ENCODE results near the gene CACNB1.

CACNB1 gene

DNA sequence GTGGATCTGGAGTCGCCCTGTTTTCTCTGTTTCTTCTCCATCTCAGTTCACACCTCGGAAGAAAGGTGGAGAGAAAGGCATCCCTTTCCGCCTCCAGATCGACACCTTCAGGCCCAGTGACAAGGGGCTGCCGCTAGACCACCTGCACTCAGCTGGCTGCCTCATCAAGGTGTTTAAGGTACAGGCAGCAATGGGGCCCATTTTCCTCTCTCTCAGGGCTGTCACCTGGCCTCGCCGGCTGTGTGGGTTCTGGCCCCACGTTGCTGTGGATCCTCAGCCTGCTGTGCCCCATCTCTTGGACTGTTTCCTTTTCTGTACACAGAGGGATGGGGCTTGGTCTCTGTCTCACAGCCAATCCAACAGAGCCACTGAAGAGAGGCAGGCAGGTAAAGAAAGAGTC, 45.7 kb upstream of the CACNB1 start:
- Histone ChIP-seq H3K9me3 (ENCODE audit: insufficient read depth, low read depth, low read length) (no peaks in the 10 kb centered on the region), H3K4me1 (ENCODE audit: control insufficient read depth in 1 of 2, insufficient read depth in 2 of 2, low read length in 2 of 2) (no peaks in the 10 kb centered on the region), H3K27ac (ENCODE audit: low read depth, low read length) (no peak overlapping the region), H3K4me3 (ENCODE audit: low read depth, low read length) (no peak overlapping the region), H2BK120ac (ENCODE audit: insufficient read depth, low read length, poor library complexity) (no peak overlapping the region), H3K36me3 (ENCODE audit: control insufficient read depth in 1 of 2, insufficient read depth in 2 of 2, low read length in 2 of 2) (no peaks in the 10 kb centered on the region), H2BK5ac (ENCODE audit: low read depth, low read length, poor library complexity) (no peak overlapping the region), H2BK12ac (ENCODE audit: low read length) (no peak overlapping the region), H3K23ac (ENCODE audit: low read length) (no peak overlapping the region), H4K91ac (ENCODE audit: low read depth, low read length) (no peak overlapping the region), H2AFZ (ENCODE audit: insufficient read depth, low read length, poor library complexity) (no peak overlapping the region), H4K8ac (ENCODE audit: low read depth, low read length) (no peak overlapping the region), H3K4me2 (ENCODE audit: low read length) (no peak overlapping the region), H3K27me3 (ENCODE audit: insufficient read depth, low read length) (no peaks in the 10 kb centered on the region), H3K14ac (ENCODE audit: low read length) (no peak overlapping the region), H3K4ac (ENCODE audit: low read depth, low read length) (no peak overlapping the region), H3K9ac (ENCODE audit: low read length) (no peak overlapping the region), H2AK5ac (ENCODE audit: low read length) (no peak overlapping the region), H3K18ac (ENCODE audit: low read length) (no peak overlapping the region), H3K79me2 (ENCODE audit: control insufficient read depth, insufficient read depth, low read length, poor library complexity) (no peaks in the 10 kb centered on the region), H3K79me1 (ENCODE audit: low read length) (no peaks in the 10 kb centered on the region), H4K12ac (ENCODE audit: low read depth, low read length) (no peak overlapping the region)
- no CpG with 5 or more reads among the region's 8 CpGs for WGBS (ENCODE audit: extremely low coverage, insufficient coverage, insufficient read length)
- no peak for DNase-seq

DNA sequence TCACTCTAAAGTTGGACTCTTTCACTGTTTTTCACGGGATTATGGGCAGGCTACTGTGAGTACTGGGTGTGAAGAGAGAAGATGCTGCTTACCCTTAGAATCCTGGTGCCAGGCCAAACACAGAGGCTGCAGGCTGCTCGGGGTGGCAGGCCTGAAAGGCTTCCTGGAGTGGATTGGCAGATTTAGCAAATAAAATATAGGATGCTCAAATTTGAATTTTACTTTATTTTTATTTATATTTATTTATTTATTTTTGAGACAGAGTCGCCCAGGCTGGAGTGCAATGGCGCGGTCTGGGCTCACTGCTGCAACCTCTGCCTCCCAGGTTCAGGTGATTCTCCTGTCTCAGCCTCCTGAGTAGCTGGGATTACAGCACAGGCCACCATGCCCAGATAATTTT, 43.2 kb upstream of the CACNB1 start:
- H3K4ac ChIP-seq (ENCODE audit: low read depth, low read length): no peak overlapping the region

GRCh38 chr17:39239640-39240314, 42.3 kb upstream of the CACNB1 start:
- Histone ChIP-seq H4K8ac (ENCODE audit: low read depth, low read length) (no peak overlapping the region), H2BK5ac (ENCODE audit: low read depth, low read length, poor library complexity) (no peak overlapping the region), H3K4me1 (ENCODE audit: control insufficient read depth in 1 of 2, insufficient read depth in 2 of 2, low read length in 2 of 2) (no peaks in the 10 kb centered on the region), H4K12ac (ENCODE audit: low read depth, low read length) (no peak overlapping the region), H2AFZ (ENCODE audit: insufficient read depth, low read length, poor library complexity) (no peak overlapping the region), H3K36me3 (ENCODE audit: control insufficient read depth in 1 of 2, insufficient read depth in 2 of 2, low read length in 2 of 2) (no peaks in the 10 kb centered on the region), H3K9me3 (ENCODE audit: insufficient read depth, low read depth, low read length) (no peaks in the 10 kb centered on the region), H3K27me3 (ENCODE audit: insufficient read depth, low read length) (no peaks in the 10 kb centered on the region), H3K9ac (ENCODE audit: low read length) (no peak overlapping the region), H3K14ac (ENCODE audit: low read length) (no peak overlapping the region), H2BK12ac (ENCODE audit: low read length) (no peak overlapping the region), H3K4me2 (ENCODE audit: low read length) (no peak overlapping the region), H3K4me3 (ENCODE audit: low read depth, low read length) (no peak overlapping the region), H3K79me1 (ENCODE audit: low read length) (no peaks in the 10 kb centered on the region), H3K4ac (ENCODE audit: low read depth, low read length) (no peak overlapping the region), H2BK120ac (ENCODE audit: insufficient read depth, low read length, poor library complexity) (no peak overlapping the region), H3K18ac (ENCODE audit: low read length) (no peak overlapping the region), H3K23ac (ENCODE audit: low read length) (no peak overlapping the region), H2AK5ac (ENCODE audit: low read length) (no peak overlapping the region), H4K91ac (ENCODE audit: low read depth, low read length) (no peak overlapping the region), H3K27ac (ENCODE audit: low read depth, low read length) (no peak overlapping the region), H3K79me2 (ENCODE audit: control insufficient read depth, insufficient read depth, low read length, poor library complexity) (no peaks in the 10 kb centered on the region)
- no CpG with 5 or more reads among the region's 16 CpGs for WGBS (ENCODE audit: extremely low coverage, insufficient coverage, insufficient read length)
- DNase-seq: peak; percentile 66 to 83

More for the DNA sequence above, 43.2 kb upstream of the CACNB1 start:
- Histone ChIP-seq H3K27me3 (ENCODE audit: insufficient read depth, low read length) (no peaks in the 10 kb centered on the region), H3K9me3 (ENCODE audit: insufficient read depth, low read depth, low read length) (no peaks in the 10 kb centered on the region), H3K18ac (ENCODE audit: low read length) (no peak overlapping the region), H2AK5ac (ENCODE audit: low read length) (no peak overlapping the region), H3K4me2 (ENCODE audit: low read length) (no peak overlapping the region), H3K4me3 (ENCODE audit: low read depth, low read length) (no peak overlapping the region), H3K4me1 (ENCODE audit: control insufficient read depth in 1 of 2, insufficient read depth in 2 of 2, low read length in 2 of 2) (no peaks in the 10 kb centered on the region), H4K91ac (ENCODE audit: low read depth, low read length) (no peak overlapping the region), H2BK12ac (ENCODE audit: low read length) (no peak overlapping the region), H2BK5ac (ENCODE audit: low read depth, low read length, poor library complexity) (no peak overlapping the region), H2BK120ac (ENCODE audit: insufficient read depth, low read length, poor library complexity) (no peak overlapping the region), H3K23ac (ENCODE audit: low read length) (no peak overlapping the region), H3K79me1 (ENCODE audit: low read length) (no peaks in the 10 kb centered on the region), H3K36me3 (ENCODE audit: control insufficient read depth in 1 of 2, insufficient read depth in 2 of 2, low read length in 2 of 2) (no peaks in the 10 kb centered on the region), H3K27ac (ENCODE audit: low read depth, low read length) (no peak overlapping the region), H4K8ac (ENCODE audit: low read depth, low read length) (no peak overlapping the region), H3K9ac (ENCODE audit: low read length) (no peak overlapping the region), H3K14ac (ENCODE audit: low read length) (no peak overlapping the region), H2AFZ (ENCODE audit: insufficient read depth, low read length, poor library complexity) (no peak overlapping the region), H4K12ac (ENCODE audit: low read depth, low read length) (no peak overlapping the region), H3K79me2 (ENCODE audit: control insufficient read depth, insufficient read depth, low read length, poor library complexity) (no peaks in the 10 kb centered on the region)
- no peak for DNase-seq
- no CpG with 5 or more reads among the region's 5 CpGs for WGBS (ENCODE audit: extremely low coverage, insufficient coverage, insufficient read length)

DNA sequence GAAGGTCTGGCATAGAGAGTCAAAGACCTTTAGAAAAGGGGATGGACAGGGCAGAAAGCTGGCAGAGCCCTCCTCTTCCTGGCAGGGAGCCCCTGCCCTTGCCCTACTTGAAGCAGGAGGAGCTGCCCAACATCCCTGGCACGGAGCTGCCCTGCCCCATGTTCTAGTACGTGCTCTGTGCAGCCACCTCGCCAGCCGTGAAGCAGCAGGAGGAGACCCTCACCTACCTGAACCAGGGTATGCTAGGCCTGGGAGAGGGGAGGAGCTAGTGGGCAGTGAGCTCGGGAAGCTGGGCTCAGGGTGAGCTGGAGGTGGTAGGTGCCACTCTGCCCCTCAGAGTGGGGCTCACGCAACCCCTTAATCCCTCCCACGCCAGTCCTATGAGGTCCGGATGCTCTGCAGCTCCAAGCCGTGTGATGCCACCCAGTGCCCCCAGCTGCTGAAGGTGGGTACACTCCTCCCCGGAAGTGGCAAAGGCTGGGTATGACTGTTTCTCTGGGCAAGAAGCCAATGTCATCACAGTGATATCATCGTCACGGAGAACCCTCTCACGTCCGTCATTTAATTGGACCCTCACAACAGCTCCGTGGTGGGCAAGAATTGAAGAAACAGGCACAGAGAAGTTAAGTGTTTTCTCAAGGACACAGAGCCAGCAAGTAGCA, 41.0 kb upstream of the CACNB1 start:
- H2BK120ac ChIP-seq (ENCODE audit: insufficient read depth, low read length, poor library complexity): no peak overlapping the region
- no peak overlapping the region for H3K14ac ChIP-seq (ENCODE audit: low read length)
- no peak overlapping the region for H4K8ac ChIP-seq (ENCODE audit: low read depth, low read length)
- H3K79me2 ChIP-seq (ENCODE audit: control insufficient read depth, insufficient read depth, low read length, poor library complexity): no peaks in the 10 kb centered on the region
- no peak overlapping the region for H3K4ac ChIP-seq (ENCODE audit: low read depth, low read length)
- no peaks in the 10 kb centered on the region for H3K79me1 ChIP-seq (ENCODE audit: low read length)
- H3K4me1 ChIP-seq (ENCODE audit: control insufficient read depth in 1 of 2, insufficient read depth in 2 of 2, low read length in 2 of 2): no peaks in the 10 kb centered on the region
- H3K27ac ChIP-seq (ENCODE audit: low read depth, low read length): no peak overlapping the region
- no peak overlapping the region for H4K12ac ChIP-seq (ENCODE audit: low read depth, low read length)
- no peaks in the 10 kb centered on the region for H3K36me3 ChIP-seq (ENCODE audit: control insufficient read depth in 1 of 2, insufficient read depth in 2 of 2, low read length in 2 of 2)
- no peak overlapping the region for H2AFZ ChIP-seq (ENCODE audit: insufficient read depth, low read length, poor library complexity)
- H3K23ac ChIP-seq (ENCODE audit: low read length): no peak overlapping the region
- H3K4me2 ChIP-seq (ENCODE audit: low read length): no peak overlapping the region
- H3K9me3 ChIP-seq (ENCODE audit: insufficient read depth, low read depth, low read length): no peaks in the 10 kb centered on the region
- WGBS (ENCODE audit: extremely low coverage, insufficient coverage, insufficient read length): no CpG with 5 or more reads among the region's 15 CpGs
- no peak overlapping the region for H2BK12ac ChIP-seq (ENCODE audit: low read length)
- H3K18ac ChIP-seq (ENCODE audit: low read length): no peak overlapping the region
- no peak overlapping the region for H3K9ac ChIP-seq (ENCODE audit: low read length)
- H3K4me3 ChIP-seq (ENCODE audit: low read depth, low read length): no peak overlapping the region
- no peak overlapping the region for H2BK5ac ChIP-seq (ENCODE audit: low read depth, low read length, poor library complexity)
- no peak for DNase-seq
- no peak overlapping the region for H4K91ac ChIP-seq (ENCODE audit: low read depth, low read length)
- no peaks in the 10 kb centered on the region for H3K27me3 ChIP-seq (ENCODE audit: insufficient read depth, low read length)
- H2AK5ac ChIP-seq (ENCODE audit: low read length): no peak overlapping the region
